ENCODE results near the gene UBE2D4. TPM values are rescaled to one million over a fixed set of nuclear protein-coding genes. Genes with fewer than 3 reads are reported as not detected.

UBE2D4 gene
- total and polyA plus RNA-seq, 2 donors (not counting 1 experiment from before 2014, with no cell fraction given): 10.2 to 21.3 TPM

GRCh38 chr7:43888993-43889945, 37.0 kb upstream of the UBE2D4 start:
- H4K20me1 ChIP-seq (ENCODE audit: control insufficient read depth, extremely low read depth, insufficient read depth, low read length): no peaks in the 10 kb centered on the region
- no peak overlapping the region for H3K27ac ChIP-seq (ENCODE audit: insufficient read depth, low read length)
- DNase-seq (ENCODE audit: low read depth in 2 of 2): peak in 1 of 2 donors; percentile 42
- no peak for TF ChIP-seq EZH2 (IDR thresholded peaks at IDR 0.05; ENCODE audit: low read length, missing control alignments)
- TF ChIP-seq, protein P1, sequence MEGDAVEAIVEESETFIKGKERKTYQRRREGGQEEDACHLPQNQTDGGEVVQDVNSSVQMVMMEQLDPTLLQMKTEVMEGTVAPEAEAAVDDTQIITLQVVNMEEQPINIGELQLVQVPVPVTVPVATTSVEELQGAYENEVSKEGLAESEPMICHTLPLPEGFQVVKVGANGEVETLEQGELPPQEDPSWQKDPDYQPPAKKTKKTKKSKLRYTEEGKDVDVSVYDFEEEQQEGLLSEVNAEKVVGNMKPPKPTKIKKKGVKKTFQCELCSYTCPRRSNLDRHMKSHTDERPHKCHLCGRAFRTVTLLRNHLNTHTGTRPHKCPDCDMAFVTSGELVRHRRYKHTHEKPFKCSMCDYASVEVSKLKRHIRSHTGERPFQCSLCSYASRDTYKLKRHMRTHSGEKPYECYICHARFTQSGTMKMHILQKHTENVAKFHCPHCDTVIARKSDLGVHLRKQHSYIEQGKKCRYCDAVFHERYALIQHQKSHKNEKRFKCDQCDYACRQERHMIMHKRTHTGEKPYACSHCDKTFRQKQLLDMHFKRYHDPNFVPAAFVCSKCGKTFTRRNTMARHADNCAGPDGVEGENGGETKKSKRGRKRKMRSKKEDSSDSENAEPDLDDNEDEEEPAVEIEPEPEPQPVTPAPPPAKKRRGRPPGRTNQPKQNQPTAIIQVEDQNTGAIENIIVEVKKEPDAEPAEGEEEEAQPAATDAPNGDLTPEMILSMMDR (conservative IDR thresholded peaks at IDR 0.05 in 1 of 2, IDR thresholded peaks at IDR 0.05 in 1 of 2; ENCODE audit: low read depth in 1 of 2, low read length in 2 of 2): no peak
- H2AFZ ChIP-seq (ENCODE audit: low read length): no peak overlapping the region
- peaks cover 4% of the 10 kb centered on the region for H3K36me3 ChIP-seq (ENCODE audit: control insufficient read depth, insufficient read depth, low read length)
- no peak overlapping the region for H3K4me3 ChIP-seq (replicated peaks in 1 of 4; ENCODE audit: control extremely low read depth in 1 of 4, insufficient read depth in 1 of 4, low read depth in 3 of 4, low read length in 4 of 4)
- peaks cover 2% of the 10 kb centered on the region for H3K4me1 ChIP-seq (ENCODE audit: control insufficient read depth, extremely low read depth, insufficient read depth, low read length)
- peaks cover 46% of the 10 kb centered on the region for H3K79me2 ChIP-seq (ENCODE audit: control insufficient read depth, insufficient read depth, low read length)
- no peaks in the 10 kb centered on the region for H3K27me3 ChIP-seq (ENCODE audit: control insufficient read depth, insufficient read depth, low read length)
- no peaks in the 10 kb centered on the region for H3K9me3 ChIP-seq (ENCODE audit: control insufficient read depth, insufficient read depth, low read depth, low read length)
- H3K9ac ChIP-seq (ENCODE audit: insufficient read depth, low read length): no peak overlapping the region
- no peak overlapping the region for H3K4me2 ChIP-seq (ENCODE audit: extremely low read depth, insufficient read depth, low read length)

DNA sequence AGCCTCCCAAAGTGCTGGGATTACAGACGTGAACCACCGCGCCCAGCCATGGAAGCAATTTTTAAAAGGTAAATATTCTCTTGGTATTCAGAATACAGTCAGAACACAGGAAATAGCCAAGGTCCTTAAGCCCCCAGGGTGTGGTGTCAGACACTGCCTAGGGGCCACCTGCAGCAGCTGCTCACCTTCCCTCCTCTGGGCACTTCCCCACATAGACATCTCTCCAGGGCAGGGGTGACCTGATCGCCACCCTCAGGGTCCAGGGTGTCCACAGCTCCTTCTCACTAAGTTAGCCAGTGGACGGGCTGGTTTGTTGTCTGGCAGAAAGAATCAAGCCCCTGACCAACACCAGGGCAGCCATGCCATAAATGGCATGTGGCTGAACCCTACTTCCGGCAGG, 35.8 kb upstream of the UBE2D4 start:
- H3K4me3 ChIP-seq (replicated peaks in 1 of 4; ENCODE audit: control extremely low read depth in 1 of 4, insufficient read depth in 1 of 4, low read depth in 3 of 4, low read length in 4 of 4): no peak overlapping the region
- no peak overlapping the region for H2AFZ ChIP-seq (ENCODE audit: low read length)
- no peak overlapping the region for H3K27ac ChIP-seq (ENCODE audit: insufficient read depth, low read length)
- TF ChIP-seq, protein P1 (conservative IDR thresholded peaks at IDR 0.05 in 1 of 2, IDR thresholded peaks at IDR 0.05 in 1 of 2; ENCODE audit: low read depth in 1 of 2, low read length in 2 of 2): no peak
- TF ChIP-seq EZH2 (IDR thresholded peaks at IDR 0.05; ENCODE audit: low read length, missing control alignments): no peak
- DNase-seq (ENCODE audit: low read depth in 2 of 2): no peak
- peaks cover 57% of the 10 kb centered on the region for H3K79me2 ChIP-seq (ENCODE audit: control insufficient read depth, insufficient read depth, low read length)
- H3K9me3 ChIP-seq (ENCODE audit: control insufficient read depth, insufficient read depth, low read depth, low read length): no peaks in the 10 kb centered on the region
- no peak overlapping the region for H3K9ac ChIP-seq (ENCODE audit: insufficient read depth, low read length)
- H3K4me1 ChIP-seq (ENCODE audit: control insufficient read depth, extremely low read depth, insufficient read depth, low read length): peaks cover 2% of the 10 kb centered on the region
- H4K20me1 ChIP-seq (ENCODE audit: control insufficient read depth, extremely low read depth, insufficient read depth, low read length): no peaks in the 10 kb centered on the region
- peaks cover 3% of the 10 kb centered on the region for H3K36me3 ChIP-seq (ENCODE audit: control insufficient read depth, insufficient read depth, low read length)
- H3K4me2 ChIP-seq (ENCODE audit: extremely low read depth, insufficient read depth, low read length): no peak overlapping the region
- no peaks in the 10 kb centered on the region for H3K27me3 ChIP-seq (ENCODE audit: control insufficient read depth, insufficient read depth, low read length)

- no peaks in the 10 kb centered on the region for H4K20me1 ChIP-seq (ENCODE audit: control insufficient read depth, extremely low read depth, insufficient read depth, low read length)
- peaks cover 2% of the 10 kb centered on the region for H3K4me1 ChIP-seq (ENCODE audit: control insufficient read depth, extremely low read depth, insufficient read depth, low read length)
- no peaks in the 10 kb centered on the region for H3K27me3 ChIP-seq (ENCODE audit: control insufficient read depth, insufficient read depth, low read length)
- DNase-seq (ENCODE audit: low read depth in 2 of 2): no peak
- H2AFZ ChIP-seq (ENCODE audit: low read length): no peak overlapping the region
- H3K9me3 ChIP-seq (ENCODE audit: control insufficient read depth, insufficient read depth, low read depth, low read length): no peaks in the 10 kb centered on the region
- no peak overlapping the region for H3K4me3 ChIP-seq (replicated peaks in 1 of 4; ENCODE audit: control extremely low read depth in 1 of 4, insufficient read depth in 1 of 4, low read depth in 3 of 4, low read length in 4 of 4)
- H3K4me2 ChIP-seq (ENCODE audit: extremely low read depth, insufficient read depth, low read length): no peak overlapping the region
- H3K79me2 ChIP-seq (ENCODE audit: control insufficient read depth, insufficient read depth, low read length): peaks cover 65% of the 10 kb centered on the region
- no peak overlapping the region for H3K27ac ChIP-seq (ENCODE audit: insufficient read depth, low read length)
- no peaks in the 10 kb centered on the region for H3K36me3 ChIP-seq (ENCODE audit: control insufficient read depth, insufficient read depth, low read length)
- H3K9ac ChIP-seq (ENCODE audit: insufficient read depth, low read length): no peak overlapping the region
- no peak for TF ChIP-seq EZH2 (IDR thresholded peaks at IDR 0.05; ENCODE audit: low read length, missing control alignments)
- TF ChIP-seq, protein P1 (conservative IDR thresholded peaks at IDR 0.05 in 1 of 2, IDR thresholded peaks at IDR 0.05 in 1 of 2; ENCODE audit: low read depth in 1 of 2, low read length in 2 of 2): no peak
Observed at GRCh38 chr7:43891069-43891955, 34.9 kb upstream of the UBE2D4 start.
